GM18951 (cell line): ENCODE results near the gene EFNA1.
"Not testable (repeated sequence)": the region's sequence is repeated elsewhere in the genome, so short reads cannot be mapped to it uniquely, and the experiment has no call there.

Experiments used
- POLR2A ChIP-seq: IDR thresholded peaks from 4 replicates; pipeline ENCODE4 v1.6.1; 2011; ENCODE audit warnings: mild to moderate bottlenecking; ENCODE audit not compliant: insufficient read length, insufficient read depth; ENCODE audit errors: extremely low read depth
- in situ Hi-C: fragments of 300-500 bp; cut with MboI; formaldehyde crosslinking; loops from one replicate; pipeline ENCODE4 v1.12.0; 2022; ENCODE audit warnings: low sequenced_read_pairs, mixed read lengths, inconsistent platforms; ENCODE audit not compliant: unreplicated experiment

EFNA1 gene

DNA sequence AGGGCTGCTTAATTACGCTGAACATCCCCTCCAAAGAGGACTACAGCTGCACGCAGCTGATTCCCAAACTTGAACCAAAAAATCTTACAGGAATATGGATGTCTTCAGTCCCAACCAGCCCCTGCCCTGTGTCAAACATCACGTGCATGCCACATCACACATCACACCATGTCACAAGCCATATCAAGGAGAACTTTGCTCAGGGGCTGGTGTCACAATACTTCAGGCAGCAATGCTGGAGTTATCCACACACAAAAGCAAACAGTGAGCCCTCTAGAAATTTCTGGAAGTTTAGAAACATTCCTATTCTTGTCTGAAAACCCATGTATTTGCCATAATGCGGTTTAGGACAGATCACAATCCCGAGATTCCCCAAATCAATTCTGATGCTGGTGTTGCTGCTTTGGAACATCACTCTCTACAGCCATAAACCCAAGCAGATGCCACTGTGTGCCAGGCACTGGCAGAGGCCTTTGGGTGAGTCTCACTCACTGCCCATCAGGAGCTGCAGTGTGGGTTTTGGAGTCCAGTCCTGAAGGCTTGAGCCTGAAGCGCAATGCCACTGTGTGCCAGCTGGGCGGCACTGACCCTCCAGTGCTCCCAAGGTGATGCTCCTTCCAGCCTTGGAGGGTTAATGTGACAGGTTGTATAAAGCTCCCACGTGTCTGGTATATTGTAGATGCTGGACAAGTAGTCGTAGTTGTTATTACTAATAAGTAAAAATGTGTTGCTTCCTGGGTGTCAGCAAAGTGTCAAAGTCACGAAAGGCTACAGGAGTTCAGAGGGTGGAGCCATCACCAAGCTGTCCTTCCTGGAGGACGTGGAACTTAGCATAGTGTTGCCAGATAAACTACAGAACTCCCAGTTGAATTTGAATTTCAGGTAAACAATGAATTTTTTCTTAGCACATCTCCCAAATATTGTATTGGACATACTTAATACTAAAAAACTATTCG lies 20.1 kb upstream of the EFNA1 start:
- TF ChIP-seq POLR2A, result no peak
- in situ Hi-C loops, result no loop called here

DNA sequence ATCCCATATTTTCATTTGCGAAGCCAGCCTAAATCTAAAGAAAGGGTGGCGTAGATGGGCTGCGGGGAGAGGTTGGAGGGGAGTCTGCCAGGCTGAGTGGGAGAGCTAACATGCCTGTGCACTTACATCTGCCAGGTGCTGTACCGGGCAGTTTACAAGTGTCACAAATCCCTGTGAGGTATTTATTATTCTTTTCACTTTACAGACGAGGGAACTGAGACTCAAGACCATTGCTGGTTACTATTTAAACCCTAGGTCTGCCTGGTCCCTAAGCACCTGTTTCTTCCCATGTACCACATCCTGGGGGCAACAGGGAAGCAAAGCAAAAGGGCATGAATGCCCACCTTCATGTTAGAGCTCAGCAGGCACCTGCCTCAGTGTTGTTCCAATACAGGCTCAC lies 19.4 kb upstream of the EFNA1 start:
- in situ Hi-C loops, result no loop called here
- TF ChIP-seq POLR2A, result no peak

DNA sequence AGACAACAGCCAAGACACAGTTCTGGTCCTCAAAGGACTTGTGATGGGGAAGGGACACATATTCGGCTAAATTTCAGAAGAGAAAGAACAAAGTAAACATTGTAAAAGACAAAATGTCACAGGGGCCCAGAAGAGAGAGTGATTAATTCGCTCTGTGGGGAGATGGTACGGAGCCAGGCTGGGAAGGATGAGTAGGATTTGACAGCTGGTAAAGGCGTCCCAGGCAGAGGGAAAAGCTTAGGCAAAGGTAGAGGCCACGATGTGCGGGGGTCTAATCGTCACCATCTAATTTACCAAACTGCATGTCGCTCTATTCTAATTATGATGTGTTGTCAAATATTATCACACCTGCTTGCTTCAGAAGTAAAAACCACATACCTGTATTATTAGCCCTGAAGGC lies 17.3 kb upstream of the EFNA1 start:
- in situ Hi-C loops, result no loop called here
- no peak for TF ChIP-seq POLR2A

DNA sequence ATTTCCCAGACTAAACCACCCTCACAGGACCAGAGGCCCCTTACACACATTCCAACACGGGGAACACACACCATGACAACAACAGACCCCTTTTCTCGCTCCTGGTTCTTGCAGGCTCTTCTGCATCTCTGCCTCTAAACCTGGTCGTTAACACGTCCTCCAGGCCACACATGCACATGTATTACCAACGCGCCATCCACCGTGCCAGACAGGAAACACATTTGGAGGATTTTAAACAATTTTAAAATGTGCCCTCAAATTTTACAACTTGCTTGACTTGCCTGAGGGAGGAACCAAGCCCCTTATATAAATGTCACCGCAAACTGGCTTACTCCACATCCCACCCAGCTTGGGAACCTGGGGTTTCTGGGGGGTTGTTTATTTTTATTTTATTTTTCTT lies 16.9 kb upstream of the EFNA1 start:
- in situ Hi-C loops, result no loop called here

DNA sequence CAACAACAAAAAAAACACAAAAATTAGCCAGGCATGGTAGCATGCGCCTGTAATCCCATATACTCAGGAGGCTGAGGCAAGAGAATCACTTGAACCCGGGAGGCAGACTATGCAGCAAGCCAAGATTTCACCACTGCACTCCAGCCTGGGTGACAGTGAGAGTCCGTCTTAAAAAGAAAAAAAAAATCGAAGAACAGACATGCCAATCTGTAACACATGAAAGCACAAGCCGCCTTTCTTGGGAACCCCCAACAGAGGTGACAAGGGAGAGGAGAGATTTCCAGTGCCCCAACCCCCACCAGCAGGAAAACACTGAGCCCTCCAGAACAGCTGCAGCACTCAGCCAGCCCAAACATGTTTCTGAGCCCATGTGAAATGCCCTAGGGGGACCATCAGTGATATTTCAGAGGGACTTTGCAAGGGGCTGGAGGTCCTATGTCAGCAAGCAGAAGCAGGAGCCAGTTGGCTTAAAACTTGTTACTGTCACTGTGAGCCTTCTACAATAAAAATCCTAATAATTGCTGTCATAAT lies 14.2 kb upstream of the EFNA1 start:
- in situ Hi-C loops, result no loop called here
- TF ChIP-seq POLR2A, result no peak

More for the DNA sequence above, 16.9 kb upstream of the EFNA1 start:
- no peak for TF ChIP-seq POLR2A

DNA sequence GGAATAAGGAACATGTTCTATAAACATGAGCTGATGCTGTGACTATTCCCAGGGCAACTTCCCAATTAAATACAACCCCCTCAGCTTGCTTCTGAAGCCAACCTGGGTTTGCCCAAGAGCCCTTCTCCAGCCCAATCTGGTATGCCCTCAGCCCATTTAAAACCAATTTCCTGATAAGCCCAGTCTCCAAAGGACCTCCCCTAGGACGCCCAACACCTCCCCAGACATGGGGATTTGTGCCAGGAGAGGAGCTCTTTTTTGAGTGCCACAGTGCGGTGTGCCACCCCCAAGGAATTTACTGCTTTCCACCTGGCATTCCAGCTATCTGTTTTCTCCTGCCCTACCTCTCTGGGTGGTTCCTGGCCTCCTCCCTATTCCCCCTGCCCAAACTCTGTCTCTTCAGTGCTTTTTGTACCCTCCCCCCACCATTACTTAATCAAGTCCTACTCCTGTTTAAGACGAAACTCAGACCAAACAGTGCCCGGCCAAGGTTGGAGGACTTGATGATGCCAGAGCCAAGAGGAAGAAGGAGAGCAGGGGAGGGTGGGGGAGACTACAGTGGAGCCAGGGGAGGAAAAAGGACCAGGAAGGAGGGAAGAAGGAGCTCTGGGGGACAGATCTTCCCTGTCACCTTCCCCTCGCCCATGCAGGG lies 11.4 kb upstream of the EFNA1 start:
- in situ Hi-C loops, result no loop called here
- no peak for TF ChIP-seq POLR2A

DNA sequence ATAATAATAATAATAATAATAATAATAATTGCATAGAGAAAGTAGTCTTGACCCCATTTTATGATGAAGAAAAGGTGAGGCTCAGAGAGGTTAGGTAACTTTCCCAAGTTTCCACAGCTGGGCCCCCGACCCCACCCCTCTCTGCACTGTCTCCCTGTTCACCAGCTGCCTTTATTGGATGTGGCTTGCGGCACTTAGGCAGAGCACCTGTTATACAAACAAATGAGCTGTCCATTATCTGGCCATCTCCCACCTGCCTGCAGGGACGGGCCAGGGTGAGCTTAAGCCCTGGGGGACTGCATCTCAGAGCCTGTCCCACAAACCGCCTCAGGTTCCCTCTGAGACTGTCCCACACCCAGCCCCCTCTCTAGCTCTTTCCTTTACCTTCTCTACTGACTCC lies 10.1 kb upstream of the EFNA1 start:
- TF ChIP-seq POLR2A, result no peak
- in situ Hi-C loops, result no loop called here

DNA sequence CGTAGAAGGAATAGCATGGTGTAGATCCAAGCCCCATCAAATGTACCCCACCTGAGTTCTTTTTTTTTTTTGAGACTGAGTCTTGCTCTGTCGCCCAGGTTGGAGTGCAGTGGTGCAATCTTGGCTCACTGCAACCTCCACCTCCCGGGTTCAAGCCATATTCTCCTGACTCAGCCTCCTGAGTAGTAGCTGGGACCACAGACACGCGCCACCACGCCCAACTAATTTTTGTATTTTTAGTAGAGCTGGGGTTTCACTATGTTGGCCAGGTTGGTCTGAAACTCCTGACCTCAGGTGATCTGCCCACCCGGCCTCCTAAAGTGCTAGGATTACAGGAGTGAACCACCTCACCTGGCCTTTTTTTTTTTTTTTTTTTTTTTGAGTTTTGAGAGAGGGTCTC lies 9.6 kb upstream of the EFNA1 start:
- in situ Hi-C loops, result not testable (repeated sequence)

DNA sequence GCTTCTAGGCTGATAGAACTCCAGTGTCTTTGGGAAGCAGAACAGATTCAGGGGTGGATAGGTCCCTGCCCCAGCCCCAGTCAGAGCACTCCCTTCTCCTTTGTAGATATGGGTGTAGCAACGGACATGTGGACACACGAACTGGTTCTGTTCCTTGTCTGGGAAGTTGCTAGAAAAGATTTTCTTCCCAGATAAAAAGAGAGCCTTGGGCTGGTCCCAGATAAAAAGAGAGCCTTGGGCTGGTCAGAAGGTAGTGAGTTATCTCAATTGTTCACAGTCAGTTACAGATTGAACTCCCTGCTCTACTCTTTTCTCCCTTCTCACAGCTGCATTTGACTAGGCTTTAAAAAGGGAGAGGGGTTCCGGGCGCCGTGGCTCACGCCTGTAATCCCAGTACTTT lies 7.4 kb upstream of the EFNA1 start:
- in situ Hi-C loops, result no loop called here

DNA sequence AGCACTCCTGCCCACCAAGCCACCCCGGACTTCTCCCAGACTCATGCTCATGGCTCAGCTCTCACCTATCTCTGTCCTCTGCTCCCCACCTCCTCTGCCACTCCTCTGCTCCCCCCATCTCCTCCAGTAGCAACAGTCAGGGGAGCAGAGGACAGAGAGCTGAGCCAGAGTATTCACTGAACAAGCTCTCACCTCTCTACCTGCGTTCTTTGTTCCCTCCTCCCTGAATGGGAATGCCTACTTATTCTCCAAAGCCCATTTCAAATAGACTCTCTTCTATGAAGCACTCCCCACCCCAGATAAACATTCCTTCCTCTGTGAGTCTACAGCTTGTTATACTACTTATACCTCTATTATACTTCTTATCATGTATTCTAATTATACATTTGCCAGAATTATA lies 6.4 kb upstream of the EFNA1 start:
- no peak for TF ChIP-seq POLR2A
- in situ Hi-C loops, result no loop called here

More for the DNA sequence above, 7.4 kb upstream of the EFNA1 start:
- TF ChIP-seq POLR2A, result no peak

DNA sequence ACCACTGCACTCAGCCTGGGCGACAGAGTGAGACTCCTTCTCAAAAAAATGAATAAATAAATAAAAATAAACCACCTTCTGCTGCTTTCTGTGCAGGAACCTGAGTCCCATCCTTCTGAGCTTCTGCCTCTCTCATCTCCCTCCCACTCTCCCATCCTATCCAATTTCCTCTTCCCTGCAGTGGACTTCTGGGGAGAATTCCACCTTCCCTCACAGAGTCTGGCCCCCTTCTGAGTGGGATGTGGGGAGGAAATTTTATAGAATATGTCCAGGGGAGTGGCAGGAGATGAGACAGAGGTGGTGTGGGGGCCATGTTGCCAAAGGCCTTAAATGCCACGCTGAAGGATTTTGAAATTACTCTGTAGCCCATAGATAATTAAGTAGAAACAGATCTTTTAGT lies 5.4 kb upstream of the EFNA1 start:
- in situ Hi-C loops, result no loop called here
- TF ChIP-seq POLR2A, result no peak

DNA sequence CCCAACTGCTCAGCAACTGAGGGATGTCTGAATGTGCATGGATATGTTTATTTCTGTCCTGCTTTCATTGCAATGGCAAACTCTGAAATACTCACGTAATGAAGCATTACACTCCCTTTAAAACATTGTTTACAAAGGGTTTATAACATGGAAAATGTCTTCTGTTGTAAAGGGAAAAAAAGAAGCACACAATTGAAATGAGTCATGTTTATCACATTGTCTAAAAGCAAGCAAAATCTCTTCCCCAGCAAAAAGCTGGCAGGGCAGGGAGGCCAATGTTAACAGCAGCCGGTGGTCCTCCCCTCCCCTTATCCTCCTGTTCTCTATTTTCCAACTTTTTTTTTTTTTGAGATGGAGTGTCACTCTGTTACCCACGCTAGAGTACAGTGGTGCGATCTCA lies 3.9 kb upstream of the EFNA1 start:
- TF ChIP-seq POLR2A, result no peak
- in situ Hi-C loops, result no loop called here

DNA sequence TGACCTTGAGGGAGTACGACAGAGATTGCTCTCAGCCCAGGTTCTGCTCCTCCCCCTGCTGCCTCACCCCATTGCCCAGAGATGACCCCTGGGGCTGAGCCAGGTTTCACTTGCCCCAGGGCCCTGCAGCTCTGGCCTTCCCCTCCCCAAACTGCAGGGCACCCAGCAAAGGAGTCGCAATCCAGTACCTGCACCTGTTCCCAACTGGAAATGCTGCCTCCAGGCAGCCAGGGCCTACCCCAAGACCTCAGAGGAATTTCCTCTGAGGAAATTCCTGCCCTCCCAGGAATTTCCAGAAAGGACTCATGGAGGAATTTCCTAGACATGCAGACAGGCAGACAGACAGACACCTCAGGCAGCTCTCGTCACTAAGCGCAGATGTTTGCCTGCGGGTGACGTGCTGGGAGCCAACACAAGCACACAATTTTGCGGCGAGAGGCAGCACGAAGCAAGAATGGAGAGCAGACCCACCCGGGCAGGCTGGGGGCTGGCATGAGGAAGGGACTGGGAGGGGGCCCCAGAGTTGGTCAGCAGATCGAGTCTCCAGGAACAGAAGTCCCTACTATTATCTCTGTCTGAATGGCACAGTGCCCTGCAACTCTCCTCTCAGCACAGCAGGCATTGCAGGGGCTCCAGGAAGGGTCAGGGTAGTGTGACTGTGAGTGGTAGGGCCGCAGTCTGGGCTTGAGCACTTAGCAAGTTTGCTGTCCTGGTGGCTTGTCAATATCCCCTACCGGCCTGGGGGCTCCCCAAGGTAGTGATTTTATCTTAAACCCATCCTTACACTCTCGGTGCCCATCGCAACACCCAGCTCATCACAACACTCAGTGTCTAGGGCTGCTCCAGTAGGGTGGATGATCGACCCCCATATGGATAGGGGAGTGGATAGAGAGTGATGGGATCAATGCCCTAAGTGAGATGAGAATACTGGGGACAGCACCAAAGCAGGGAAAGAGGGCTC lies 2.9 kb upstream of the EFNA1 start:
- TF ChIP-seq POLR2A, result no peak
- in situ Hi-C loops, result no loop called here
